NCI-H526 treated with DMSO at 0.1 percent for 48 hours (cell line): ENCODE data around the gene SEC22C.
"Not testable (repeated sequence)": the region's sequence is repeated elsewhere in the genome, so short reads cannot be mapped to it uniquely, and the experiment has no call there.

Experiments used
- DNase-seq: peaks from one replicate; lab custom pipeline; 2025; lab: John Stamatoyannopoulos, UW

Gene SEC22C

DNA sequence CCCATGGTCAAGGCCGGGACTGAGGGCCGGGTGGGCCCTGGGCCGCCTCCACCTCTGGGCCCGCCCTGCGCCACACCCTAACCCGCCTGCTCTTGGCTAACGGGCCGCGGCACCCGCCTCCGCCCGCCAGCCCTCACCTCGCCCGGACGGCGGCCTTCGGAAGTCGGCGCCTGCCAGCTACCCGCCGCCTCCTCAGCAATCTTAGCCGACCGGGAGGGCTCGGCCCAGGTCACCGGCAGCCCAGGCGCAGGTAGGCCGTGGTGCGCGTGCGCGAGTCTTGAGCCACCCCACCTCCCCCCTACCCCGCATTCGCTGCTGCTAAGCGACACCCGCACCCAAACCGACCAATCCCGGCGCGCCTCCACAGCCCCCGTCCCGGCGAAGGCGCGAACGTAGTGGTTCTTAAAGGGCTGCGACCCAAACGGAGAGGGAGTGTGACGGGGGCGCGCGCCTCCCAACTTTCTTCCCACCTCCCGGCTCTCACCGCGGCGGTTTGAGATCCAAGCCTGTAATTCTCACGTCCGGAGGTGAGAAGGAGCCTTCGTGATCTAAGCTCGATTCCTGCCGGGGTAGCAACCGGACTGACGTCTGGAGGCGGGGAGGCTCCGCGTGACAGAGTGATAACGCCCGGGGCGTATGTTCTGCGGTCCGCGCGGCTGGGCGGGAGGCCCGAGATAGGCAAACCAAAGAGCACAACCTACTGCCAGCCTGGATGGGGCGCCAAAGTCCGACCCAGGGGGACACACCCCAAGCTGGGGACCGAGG is at the start of gene SEC22C:
Gene SEC22C, minus strand, starts transcription at position 259 of the 765 bp plus-strand sequence. CDS start 12,921 bp downstream, outside the sequence.
- DNase-seq = peak; percentile 89

- DNase-seq = no peak
These were observed 31.7 kb upstream of the SEC22C start for GRCh38 chr3:42613462-42613861.

DNA sequence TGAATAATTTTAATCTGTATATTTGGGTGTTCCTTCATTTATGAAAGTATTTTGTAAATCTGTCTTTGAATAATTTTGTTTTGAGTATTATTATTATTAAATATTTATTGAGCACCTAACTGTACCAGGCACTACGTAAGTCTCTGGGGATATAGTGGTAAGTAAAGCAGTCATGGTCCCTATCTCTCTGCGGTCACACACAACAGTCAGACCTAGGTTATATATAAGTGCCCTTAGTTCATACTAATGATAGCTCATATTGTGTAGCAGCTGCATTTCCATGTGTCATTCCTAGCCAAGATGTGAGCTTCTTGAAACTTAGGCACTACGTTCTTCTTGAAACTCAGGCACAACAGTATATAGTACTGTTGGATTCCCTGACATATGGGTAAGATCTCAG is 31.2 kb upstream of the SEC22C start:
- no peak for DNase-seq

DNA sequence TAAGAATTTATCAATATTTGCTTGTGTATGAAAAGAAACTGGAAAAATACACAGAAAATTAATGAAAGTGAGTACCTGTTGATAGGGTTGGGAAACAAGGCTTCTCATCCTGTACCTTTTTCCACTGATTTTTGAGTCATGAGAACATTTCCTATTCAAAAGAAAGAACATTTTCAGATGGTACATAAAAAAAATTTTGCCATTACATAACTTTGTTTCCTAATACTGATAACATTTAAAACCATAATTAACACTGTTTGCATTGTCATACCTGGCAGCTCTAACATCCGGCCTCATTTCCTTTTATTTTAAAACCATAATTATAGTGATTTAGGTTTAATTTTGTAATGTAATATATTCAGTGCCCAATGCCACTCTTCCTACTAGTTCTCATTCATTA is 30.4 kb upstream of the SEC22C start:
- DNase-seq = no peak

GRCh38 chr3:42610976-42611375 is 29.2 kb upstream of the SEC22C start:
- no peak for DNase-seq

DNA sequence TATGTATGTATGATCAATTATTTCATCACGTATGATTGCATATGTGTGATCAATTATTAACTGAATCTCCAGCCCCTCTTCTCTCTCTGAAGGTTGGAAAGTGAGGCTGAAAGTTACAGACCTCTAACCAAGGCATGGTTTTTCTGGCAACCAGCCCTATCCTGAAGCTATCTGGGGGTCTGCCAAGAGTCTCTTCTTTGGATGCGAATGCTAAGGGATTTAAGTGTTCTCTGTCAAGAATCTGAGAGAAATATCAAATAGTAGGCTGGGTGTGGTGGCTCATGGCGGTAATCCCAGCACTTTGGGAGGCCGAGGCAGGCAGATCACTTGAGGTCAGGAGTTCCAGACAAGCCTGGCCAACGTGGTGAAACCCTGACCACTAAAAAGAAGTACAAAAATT is 26.8 kb upstream of the SEC22C start:
- DNase-seq = no peak

DNA sequence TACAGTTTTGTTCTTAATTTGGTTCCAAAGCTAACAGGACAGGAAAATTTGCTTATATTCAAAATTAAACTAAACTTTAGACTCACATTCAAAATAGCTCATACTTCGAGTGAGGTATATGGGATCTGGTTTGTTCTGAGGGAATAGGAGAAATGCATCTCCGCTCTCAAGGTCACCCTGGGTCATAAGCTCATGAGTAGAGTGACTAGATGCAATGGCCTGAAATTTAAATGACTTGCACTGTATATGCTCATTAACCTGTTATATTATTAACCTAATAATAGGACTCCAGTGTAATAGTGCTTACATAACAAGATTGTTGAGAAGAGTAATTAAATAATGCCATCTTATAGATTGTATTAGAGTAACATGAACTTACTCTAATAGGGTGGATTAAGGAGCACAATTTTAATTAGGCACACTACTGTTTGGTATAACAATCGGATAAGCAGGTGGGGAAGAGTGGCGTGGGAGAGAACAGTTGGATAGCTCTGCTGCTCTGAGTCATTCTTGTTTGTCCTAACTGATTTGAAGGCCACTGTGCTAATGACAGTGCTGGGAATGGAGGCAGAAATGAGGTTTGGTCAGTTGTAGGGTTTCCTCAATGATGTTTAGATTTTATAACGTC is 23.9 kb upstream of the SEC22C start:
- peak; percentile 65 for DNase-seq

GRCh38 chr3:42602961-42603360 is 21.2 kb upstream of the SEC22C start:
- DNase-seq = no peak

DNA sequence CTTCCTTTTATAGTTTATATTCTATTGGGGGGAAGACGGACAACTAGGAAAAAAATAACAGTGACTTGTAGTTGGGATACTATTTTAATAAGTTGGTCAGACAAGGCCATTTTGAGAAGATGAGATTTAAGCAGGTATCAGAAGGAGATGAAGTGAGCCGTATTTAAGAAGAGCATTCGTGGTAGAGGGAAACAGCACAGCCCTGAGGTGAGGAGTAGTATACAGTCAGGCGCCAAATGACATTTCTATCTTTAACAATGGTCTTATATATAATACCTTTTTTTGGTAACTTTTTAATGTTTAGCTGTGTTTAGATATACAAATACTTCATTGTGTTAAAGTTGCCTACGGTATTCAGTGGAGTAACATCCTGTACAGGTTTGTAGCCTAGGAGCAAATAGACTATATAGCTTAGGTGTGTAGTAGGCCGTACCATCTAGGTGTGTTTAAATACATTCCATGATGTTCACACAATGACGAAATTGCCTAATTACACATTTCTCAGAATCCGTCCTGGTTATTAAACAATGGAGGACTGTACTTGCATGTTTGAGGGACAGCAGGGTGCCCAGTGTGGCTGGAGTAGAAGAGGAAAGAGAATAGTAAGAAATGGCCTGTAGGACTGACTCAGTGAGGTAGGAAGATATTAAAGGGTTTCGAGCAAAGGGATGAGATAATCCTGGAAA is 20.3 kb upstream of the SEC22C start:
- peak; percentile 20 for DNase-seq

- peak; percentile 49 for DNase-seq
These were observed 19.4 kb upstream of the SEC22C start for GRCh38 chr3:42600958-42601675.

GRCh38 chr3:42600111-42600957 is 18.6 kb upstream of the SEC22C start, which contains the start of gene NKTR:
Gene NKTR, plus strand, starts transcription at chr3:42600686. Its CDS starts 321 bp downstream, at chr3:42601007.
- DNase-seq = peak; percentile 96

DNA sequence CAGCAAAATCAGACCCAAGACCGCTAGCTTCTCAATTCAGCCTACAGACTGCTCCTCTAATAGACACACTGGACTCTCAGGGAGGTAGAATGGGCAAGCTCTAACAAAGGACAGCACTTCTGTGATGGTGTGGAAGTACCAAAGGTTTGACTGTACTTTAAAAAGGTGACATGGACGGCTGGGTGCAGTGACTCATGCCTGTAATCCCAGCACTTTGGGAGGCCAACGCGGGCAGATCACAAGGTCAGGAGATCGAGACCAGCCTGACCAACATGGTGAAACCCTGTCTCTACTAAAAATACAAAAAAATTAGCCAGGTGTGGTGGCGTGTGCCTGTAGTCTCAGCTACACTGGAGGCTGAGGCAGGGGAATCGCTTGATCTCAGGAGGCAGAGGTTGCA is 15.3 kb upstream of the SEC22C start:
- not testable (repeated sequence) for DNase-seq

- DNase-seq = no peak
These were observed 13.9 kb upstream of the SEC22C start for GRCh38 chr3:42595682-42596081.

GRCh38 chr3:42593635-42594034 is 11.9 kb upstream of the SEC22C start:
- DNase-seq = no peak

DNA sequence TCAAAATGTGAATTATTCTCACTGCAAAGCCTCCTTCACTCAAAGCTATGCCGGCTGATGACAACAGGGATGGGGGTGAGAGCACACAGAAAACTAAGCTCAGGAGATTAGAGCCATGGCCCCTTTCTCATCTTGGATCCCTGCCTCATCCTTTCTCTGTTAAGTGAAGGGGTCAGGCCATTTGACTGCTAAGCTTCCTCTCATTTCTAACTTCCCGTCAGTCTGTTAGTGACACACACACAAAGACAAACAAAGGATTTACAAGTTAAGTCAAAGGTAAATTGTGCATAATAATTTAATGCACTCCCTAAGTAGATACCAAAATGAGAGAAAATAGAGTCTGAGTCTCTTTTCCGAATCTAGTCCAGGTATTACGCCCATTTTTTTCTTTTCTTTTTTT is 10.0 kb upstream of the SEC22C start:
- DNase-seq = no peak

DNA sequence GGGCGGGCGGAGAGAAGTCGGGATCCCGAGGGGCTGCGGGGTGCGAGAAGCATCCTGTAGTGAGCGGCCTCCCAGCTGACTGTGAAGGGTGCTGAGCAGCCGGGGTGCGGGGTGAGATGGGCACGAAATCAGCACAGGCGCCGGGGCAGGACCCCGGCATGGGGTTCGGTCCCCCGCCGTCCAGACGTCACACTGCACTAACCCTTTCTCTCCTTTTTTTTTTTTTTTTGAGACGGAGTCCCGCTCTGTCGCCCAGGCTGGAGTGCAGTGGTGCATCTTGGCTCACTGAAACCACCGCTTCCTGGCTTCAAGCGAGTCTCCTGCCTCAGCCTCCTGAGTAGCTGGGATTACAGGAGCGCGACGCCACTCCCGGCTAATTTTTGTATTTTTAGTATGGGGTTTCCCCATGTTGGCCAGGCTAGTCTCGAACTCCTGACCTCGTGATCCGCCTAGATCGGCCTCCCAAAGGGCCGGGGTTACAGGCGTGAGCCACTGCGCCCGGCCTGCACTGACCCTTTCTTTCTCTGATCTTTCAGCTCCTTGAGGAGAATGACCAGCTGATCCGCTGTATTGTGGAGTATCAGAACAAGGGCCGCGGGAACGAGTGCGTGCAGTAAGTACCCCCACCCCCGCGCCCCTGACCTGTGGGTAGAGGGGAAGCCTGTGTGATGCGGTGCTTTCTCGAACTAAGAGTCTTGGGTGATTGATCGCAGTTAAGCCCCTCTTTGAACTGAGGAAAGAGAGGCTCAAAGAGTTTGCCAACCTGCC is 9.4 kb upstream of the SEC22C start:
- no peak for DNase-seq

DNA sequence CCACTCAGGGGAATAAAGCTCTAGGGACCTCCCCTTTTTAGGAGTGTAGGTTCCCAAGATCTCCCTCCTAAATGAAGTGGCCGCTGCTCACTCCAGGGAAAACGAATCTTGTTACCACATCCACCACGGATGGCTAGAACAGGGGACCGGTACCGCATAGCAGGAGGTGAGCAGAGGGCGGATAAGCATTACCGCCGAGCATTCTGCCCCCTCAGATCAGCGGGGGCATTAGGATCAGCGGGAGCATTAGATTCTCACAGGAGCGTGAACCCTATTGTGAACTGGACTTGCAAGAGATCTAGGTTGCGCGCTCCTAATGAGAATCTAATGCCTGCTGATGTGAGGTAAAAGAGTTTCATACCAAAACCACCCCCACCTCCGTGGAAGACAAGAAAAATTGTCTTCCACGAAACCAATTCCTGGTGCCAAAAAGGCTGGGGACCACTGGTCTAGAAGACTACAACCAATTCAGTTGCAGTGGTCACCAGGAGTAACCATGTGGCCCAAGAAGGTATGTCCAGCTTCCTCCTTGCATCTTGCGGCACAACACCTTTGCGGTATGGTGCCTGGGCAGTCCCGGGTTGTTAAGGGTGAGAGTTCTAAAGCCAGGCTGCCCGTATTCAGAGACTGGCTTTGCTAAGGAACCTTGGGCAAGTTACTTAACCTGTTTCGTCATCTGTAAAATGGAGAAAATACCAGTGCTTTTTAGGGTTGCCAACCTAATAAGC is 7.8 kb upstream of the SEC22C start:
- DNase-seq = no peak

GRCh38 chr3:42588625-42589024 is 6.9 kb upstream of the SEC22C start:
- no peak for DNase-seq

- no peak for DNase-seq
These were observed 805 bp upstream of the SEC22C start for GRCh38 chr3:42582474-42583070.

- no peak for DNase-seq
These were observed 413 bp downstream of the SEC22C start for GRCh38 chr3:42581400-42581708.
